ENCODE results near the gene STX2.
A peak's percentile ranks its signal among the peaks of the same experiment; 100 is the strongest.
"Not testable (repeated sequence)": the region's sequence is repeated elsewhere in the genome, so short reads cannot be mapped to it uniquely, and the experiment has no call there.

STX2 gene

DNA sequence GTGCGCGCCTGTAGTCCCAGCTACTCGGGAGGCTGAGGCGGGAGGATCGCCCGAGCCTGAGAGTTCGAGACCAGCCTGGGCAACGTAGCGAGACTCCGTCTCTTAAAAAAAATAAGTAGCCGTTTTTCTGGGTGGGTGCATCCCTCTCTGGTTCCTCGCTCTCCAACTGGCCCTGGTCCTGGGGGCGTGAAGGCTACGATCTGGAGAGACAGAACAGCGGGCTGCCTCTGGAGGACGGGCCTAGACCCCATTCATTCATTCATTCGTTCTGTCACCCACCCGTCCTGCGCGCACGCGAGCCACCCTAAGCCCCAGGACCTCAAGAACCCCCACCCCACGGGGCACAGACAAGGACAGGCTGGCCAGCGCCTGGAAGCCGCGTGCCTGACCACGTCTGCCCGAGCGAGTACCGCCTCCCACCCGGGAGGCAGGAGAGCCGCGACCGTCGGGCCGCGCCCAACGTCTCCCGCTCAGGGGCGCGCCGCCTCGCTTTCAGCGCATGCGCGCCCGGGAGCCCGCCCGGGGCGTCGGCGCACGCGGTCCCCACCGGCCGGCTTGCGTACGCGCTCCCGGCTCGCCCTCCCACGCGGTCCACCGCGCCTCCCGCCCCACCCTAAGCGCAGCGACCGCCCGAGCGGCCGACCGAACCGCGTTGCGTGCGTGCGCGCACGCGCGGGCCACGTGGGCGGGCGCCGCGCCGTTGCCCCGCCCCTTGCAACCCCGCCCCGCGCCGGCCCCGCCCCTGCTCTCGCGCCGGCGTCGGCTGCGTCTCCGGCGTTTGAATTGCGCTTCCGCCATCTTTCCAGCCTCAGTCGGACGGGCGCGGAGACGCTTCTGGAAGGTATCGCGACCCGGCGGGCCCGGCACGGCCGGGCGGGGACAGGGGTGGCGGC is 32.5 kb upstream of the STX2 start, which contains the start of gene RAN:
TSS of gene RAN (plus strand) at position 781 of the 893 bp plus-strand sequence. CDS start 528 bp downstream, outside the sequence.
- Mint-ChIP-seq H3K27me3 (ENCODE audit: low read depth) (no peaks in the 10 kb centered on the region), H3K4me3 (peak within 1 kb of the TSS; percentile 90 to 99 (median 97)), H3K4me1 (peaks cover 25% of the 10 kb centered on the region), H3K9me3 (peaks cover 3% of the 10 kb centered on the region), H3K27ac (peak within 1 kb of the TSS; percentile 83 to 94 (median 91)), H3K36me3 (ENCODE audit: low read depth) (peaks cover 41% of the 10 kb centered on the region)
- TF ChIP-seq, protein P1, sequence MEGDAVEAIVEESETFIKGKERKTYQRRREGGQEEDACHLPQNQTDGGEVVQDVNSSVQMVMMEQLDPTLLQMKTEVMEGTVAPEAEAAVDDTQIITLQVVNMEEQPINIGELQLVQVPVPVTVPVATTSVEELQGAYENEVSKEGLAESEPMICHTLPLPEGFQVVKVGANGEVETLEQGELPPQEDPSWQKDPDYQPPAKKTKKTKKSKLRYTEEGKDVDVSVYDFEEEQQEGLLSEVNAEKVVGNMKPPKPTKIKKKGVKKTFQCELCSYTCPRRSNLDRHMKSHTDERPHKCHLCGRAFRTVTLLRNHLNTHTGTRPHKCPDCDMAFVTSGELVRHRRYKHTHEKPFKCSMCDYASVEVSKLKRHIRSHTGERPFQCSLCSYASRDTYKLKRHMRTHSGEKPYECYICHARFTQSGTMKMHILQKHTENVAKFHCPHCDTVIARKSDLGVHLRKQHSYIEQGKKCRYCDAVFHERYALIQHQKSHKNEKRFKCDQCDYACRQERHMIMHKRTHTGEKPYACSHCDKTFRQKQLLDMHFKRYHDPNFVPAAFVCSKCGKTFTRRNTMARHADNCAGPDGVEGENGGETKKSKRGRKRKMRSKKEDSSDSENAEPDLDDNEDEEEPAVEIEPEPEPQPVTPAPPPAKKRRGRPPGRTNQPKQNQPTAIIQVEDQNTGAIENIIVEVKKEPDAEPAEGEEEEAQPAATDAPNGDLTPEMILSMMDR (IDR thresholded peaks at IDR 0.05; ENCODE audit: unreplicated experiment in 3 of 3): no peak

GRCh38 chr12:130870442-130871285 is 31.6 kb upstream of the STX2 start:
- peaks cover 22% of the 10 kb centered on the region for H3K4me1 Mint-ChIP-seq
- H3K36me3 Mint-ChIP-seq (ENCODE audit: low read depth): peaks cover 32% of the 10 kb centered on the region
- peak overlapping the region; percentile 27 to 70 (median 58) for H3K27ac Mint-ChIP-seq
- H3K9me3 Mint-ChIP-seq: peaks cover 4% of the 10 kb centered on the region
- TF ChIP-seq, protein P1 (IDR thresholded peaks at IDR 0.05; ENCODE audit: unreplicated experiment in 3 of 3): peak; percentile 22 to 40 (median 23)
- H3K4me3 Mint-ChIP-seq: peak overlapping the region; percentile 78 to 80 (median 79)
- H3K27me3 Mint-ChIP-seq (ENCODE audit: low read depth): no peaks in the 10 kb centered on the region

DNA sequence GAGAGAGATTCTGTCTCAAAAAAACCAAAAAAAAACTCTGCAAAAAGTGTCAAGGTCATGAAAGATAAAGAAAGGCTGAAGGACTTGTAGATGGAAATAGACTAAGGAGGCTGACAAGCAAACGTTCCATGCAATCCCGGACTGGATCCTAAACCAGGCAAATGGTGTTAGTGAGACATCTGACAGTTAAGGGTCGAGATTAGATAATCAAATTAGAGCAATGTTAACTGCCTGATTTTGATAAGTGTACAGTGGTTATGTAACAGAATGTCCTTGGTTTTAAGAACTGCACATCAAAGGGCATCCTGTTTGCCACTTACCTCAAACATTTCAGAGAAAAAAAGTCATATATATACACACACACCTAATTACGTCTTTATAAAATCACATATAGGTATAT is 29.4 kb upstream of the STX2 start:
- Mint-ChIP-seq H3K27me3 (ENCODE audit: low read depth) (no peaks in the 10 kb centered on the region), H3K4me3 (no peak overlapping the region), H3K9me3 (peaks cover 4% of the 10 kb centered on the region), H3K27ac (no peak overlapping the region), H3K36me3 (ENCODE audit: low read depth) (peaks cover 10% of the 10 kb centered on the region), H3K4me1 (peaks cover 9% of the 10 kb centered on the region)
- TF ChIP-seq, protein P1 (IDR thresholded peaks at IDR 0.05; ENCODE audit: unreplicated experiment in 3 of 3): no peak

- Mint-ChIP-seq H3K27ac (peak overlapping the region in 1 of 3 experiments; percentile 12), H3K4me3 (no peak overlapping the region), H3K27me3 (ENCODE audit: low read depth) (peaks cover 4% of the 10 kb centered on the region), H3K36me3 (ENCODE audit: low read depth) (no peaks in the 10 kb centered on the region), H3K9me3 (peaks cover 4% of the 10 kb centered on the region), H3K4me1 (no peaks in the 10 kb centered on the region)
- TF ChIP-seq, protein P1 (IDR thresholded peaks at IDR 0.05; ENCODE audit: unreplicated experiment in 3 of 3): no peak
Measured at GRCh38 chr12:130863298-130863697, 24.2 kb upstream of the STX2 start.

GRCh38 chr12:130862771-130863170 is 23.7 kb upstream of the STX2 start:
- H3K27me3 Mint-ChIP-seq (ENCODE audit: low read depth): not testable (repeated sequence)

DNA sequence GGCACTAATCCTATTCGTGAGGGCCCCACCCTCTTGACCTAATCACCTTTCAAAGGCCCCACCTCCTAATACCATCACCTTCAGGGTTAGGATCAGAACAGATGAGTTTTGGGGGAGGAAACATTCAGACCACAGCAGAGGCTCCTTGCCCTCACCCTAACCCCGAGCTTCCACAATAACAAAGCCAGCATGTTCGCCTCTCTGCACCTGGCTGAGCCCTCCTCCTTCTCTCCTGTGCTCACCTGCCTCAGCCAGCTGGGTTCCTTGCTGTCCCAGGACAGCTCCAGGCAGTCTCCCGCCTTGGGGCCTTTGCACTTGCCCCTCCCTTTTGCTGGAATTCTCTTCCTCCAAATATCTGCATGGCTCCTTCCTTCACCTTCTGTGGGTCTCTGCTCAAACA is 23.1 kb upstream of the STX2 start:
- Mint-ChIP-seq H3K4me1 (no peaks in the 10 kb centered on the region), H3K9me3 (peaks cover 4% of the 10 kb centered on the region), H3K36me3 (ENCODE audit: low read depth) (no peaks in the 10 kb centered on the region), H3K4me3 (no peak overlapping the region), H3K27me3 (ENCODE audit: low read depth) (peaks cover 9% of the 10 kb centered on the region), H3K27ac (no peak overlapping the region)
- TF ChIP-seq, protein P1 (IDR thresholded peaks at IDR 0.05; ENCODE audit: unreplicated experiment in 3 of 3): no peak

More at GRCh38 chr12:130862771-130863170, 23.7 kb upstream of the STX2 start:
- not testable (repeated sequence) for H3K4me3 Mint-ChIP-seq; H3K27ac Mint-ChIP-seq; H3K9me3 Mint-ChIP-seq; H3K4me1 Mint-ChIP-seq; H3K36me3 Mint-ChIP-seq (ENCODE audit: low read depth)
